ENCODE results near the gene ZDHHC7.
A peak's percentile ranks its signal among the peaks of the same experiment; 100 is the strongest.
"Not testable (repeated sequence)": the region's sequence is repeated elsewhere in the genome, so short reads cannot be mapped to it uniquely, and the experiment has no call there.

ZDHHC7 gene

DNA sequence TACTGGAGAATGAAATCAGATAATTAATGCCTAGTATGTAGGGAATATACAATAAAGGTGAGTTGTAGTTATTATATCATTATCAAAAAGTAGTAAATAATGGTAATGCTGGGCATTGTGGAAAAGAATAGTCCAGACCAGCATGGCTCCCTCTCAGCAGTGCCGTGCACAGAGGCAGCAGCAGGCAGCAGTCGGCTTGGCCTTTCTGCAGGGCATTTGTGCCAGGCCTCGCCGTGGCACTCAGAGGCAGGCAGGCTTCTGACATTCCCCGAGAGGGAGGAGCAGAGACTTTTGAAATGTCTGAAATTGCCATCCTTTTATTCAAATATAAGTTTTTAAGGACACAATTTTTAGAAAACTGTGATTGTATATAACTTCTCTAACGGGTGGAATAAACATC lies 31.3 kb upstream of the ZDHHC7 start:
- no peak for DNase-seq (ENCODE audit: low spot score)

DNA sequence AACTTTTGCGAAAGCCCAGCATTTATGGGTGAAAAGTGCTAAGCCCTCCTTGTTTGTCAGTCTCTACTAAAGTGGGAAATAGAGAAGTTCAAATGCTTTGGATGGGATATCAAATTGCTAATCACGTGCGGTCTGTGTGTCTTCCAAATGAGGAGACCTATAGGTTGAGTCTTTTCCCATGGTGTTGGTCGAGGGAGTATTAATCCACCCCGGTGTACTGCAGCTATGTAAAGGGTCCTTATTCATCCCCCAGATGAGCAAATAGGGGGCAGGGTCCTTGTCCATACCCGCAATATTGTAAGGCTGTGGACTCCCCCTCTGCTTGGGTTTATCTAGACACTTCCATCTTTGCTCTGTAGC lies 30.8 kb upstream of the ZDHHC7 start:
- no peak for DNase-seq (ENCODE audit: low spot score)

DNA sequence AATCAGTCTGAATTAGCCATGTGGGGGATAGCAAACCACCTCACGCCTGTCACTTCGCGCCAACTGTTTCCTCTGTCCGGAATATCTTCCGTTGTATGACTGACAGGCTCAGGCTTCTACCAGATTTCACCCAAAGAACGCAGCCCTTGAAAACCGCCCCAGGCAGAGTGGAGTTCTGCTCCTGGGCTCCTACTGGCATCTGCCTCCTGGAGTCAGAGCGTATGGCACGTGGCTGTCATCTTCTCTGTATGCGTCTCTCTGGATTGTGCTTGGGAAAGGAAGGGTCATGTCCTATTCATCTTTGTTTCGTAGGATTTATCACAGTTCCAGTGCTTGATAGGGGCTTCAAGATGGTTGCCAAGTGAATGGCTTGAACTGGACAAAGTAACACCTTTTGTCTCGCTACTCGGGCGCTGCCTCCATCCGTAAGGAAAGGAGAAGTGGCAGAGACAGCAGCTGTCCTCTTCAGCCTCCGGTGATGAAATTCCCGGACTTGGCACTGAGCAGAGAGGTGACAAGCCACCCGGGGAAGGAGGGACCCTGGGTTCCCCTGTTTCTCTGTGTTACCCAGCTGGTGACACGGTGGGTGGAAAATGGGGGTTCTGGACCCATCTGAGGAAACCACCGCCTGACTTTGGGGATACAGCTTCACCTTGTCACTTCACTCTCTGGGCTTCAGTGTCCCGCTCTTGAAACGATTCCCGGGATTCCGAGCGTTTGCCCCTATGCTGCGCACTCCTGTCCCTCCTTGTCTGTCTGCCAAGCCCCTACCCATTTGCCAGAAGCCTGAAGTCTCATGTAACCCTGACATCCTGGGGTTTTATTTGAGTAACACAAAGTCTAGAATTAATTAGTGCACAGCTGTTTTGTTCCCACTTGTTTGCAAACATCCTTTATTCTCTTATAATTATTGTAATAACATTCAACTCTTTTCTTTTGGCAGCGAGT lies 30.2 kb upstream of the ZDHHC7 start:
- no peak for DNase-seq (ENCODE audit: low spot score)

DNA sequence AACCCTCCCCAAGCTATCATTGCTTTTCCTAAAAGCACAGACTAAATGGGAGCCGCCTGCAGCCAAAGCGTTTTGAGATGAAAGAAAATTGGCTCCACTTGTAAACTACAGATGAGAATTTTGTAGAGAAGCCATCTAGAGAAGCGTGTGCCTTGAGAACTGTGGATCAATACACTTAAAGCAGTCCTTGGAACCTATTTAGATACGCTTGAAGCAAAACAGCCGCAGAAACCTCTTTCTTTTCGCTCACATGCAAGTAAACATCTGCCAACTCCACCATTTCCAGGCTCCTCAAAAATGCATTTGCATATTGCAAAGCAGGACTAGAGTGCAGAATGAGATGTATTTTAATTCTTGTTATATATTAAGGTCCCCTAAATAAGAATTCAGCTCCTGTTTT lies 29.4 kb upstream of the ZDHHC7 start:
- no peak for DNase-seq (ENCODE audit: low spot score)

DNA sequence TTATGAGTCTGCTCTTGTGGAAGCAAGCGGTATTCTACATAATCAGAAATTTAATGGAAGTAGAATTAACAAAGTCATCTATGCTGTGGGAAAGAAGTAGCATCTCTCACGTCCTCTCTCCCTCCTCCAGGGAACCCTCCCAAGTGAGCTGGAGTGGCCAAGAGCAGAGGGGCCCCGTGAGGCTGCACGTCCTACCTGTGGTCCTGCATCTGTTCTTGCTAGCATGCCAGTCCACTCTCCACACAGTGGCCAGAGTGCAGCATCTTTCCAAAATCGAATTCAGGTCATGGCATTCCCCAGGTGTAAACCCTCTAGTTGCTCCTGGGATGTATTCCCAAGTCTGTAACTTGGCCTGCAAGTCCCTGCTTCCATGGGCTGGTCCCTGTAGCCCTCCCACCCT lies 26.4 kb upstream of the ZDHHC7 start:
- no peak for DNase-seq (ENCODE audit: low spot score)

DNA sequence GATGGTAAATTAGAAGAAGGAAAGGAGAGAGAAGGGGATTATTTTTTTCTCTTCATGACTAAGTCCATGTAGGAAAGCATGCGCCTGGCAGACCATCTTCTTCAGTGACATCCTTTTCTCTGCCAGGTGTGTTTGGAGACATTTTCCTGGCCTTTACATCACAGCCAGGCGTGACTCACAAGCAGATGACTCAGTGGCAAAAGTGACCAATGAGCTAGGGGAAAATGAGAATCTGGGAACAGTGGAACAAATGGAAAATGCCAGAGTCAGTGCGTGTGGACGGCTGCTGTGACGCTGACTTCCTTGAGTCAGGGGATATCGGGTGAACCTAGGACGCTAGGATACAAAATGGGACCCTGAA lies 25.7 kb upstream of the ZDHHC7 start:
- DNase-seq (ENCODE audit: low spot score): no peak

DNA sequence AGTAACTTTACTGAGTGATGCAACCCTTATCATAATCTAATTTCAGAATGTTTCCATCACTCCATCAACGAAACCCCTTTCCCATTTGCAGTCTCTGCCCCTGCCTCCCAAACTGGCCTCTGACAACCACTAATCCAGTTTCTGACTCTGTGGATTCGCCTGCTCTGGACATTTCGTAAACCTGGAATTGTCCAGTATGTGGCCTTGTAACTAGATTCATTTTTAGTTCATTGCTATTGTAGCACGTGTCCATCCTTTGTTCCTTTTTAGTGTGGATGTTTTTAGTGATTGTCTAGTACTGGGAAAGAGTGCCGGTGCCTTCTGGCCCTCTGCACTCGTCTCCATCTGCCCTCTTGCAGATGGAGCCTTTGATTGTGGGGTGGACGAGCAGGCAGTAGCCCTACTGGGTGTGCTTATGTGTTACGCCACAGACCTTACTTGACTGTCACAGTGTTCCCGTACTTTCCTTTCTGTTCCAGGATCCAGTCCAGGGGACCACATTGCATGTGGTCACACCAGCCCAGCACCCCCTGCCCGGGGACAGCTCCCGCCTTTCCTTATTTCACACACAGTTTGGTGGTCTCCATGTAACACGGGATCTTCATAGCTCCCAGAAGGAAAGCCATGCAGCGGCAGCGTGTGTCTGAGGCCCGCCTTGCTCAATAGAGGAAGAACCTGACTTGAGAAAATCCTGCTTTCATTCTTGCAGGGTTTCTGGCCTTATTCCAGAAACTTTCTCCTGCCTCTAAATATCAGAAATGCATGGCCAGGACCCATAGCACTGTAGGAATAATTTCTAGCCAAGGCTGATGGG lies 25.1 kb upstream of the ZDHHC7 start:
- no peak for DNase-seq (ENCODE audit: low spot score)

DNA sequence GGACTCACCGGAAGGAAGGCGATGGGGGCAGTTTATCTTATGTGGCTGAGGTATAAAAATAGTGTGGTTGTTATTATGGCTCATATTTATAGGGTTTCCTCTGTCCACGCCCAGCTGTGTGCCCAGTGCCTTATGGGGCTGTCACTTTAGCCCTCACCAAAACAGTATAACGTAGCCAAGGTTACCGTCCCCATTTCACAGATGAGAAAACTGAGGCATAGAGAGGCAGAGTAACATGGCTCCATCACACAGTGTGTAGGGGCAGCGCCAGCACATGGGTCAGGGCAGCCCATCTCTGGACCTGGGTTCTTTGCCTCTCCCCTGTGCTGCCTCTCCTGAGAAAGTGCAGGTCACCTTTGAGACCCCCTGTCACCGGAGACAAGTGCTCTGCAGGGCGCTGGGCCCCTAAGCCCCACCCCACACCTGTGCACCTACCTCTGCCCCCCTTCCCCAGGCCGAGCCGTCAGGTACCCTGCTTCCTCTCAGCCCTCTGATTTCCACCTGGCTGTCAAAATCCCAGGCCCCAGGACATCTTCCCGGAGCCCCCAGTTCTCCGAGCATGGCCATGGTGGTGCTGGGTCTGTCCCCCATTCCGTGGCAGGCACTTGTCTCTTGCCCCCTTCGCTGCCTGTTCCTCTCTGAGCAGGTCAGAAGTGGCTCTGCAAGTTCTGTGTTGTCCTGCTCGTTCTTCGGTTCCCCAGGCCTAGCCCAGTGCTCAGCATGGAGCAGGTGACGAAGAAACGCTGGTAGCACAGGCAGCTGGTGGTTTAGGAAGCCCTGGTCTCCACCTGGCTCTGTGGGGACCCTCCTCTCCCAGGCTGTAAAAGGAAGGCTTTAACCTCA lies 23.5 kb upstream of the ZDHHC7 start:
- DNase-seq (ENCODE audit: low spot score): no peak

DNA sequence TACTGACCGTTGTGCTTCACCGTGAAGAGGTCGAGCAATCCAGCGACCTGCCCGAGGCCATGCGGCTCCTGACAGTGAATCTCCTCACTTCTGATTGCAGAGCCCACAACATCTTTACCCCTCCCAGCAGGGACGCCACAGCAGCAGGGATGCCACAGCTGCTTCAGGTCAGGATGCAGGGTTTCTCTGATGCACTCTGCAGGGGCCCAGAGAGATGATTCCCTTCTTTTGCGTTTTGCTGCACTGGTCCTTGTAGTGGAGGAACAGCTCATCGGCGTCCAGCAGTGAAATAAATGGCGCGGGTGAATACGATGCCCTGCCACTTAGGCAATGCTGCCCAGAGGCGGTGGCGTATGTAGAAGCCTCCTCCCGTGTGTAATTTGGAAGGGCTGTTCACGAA lies 21.8 kb upstream of the ZDHHC7 start:
- DNase-seq (ENCODE audit: low spot score): no peak

DNA sequence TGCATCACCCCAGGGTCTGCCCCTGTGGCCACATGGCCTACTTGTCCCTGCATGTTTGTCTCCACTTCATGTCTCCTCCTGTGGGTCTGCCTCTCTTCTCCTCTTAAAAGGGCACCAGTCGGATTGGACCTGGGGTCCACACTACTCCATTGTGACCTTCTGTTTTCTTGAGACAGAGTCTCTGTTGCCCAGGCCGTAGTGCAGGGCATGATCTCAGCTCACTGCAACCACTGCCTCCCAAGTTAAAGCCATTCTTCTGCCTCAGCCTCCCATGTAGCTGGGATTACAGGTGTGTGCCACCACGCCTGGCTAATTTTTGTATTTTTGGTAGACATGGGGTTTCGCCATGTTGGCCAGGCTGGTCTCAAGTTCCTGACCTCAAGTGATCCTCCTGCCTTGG lies 20.9 kb upstream of the ZDHHC7 start:
- not testable (repeated sequence) for DNase-seq (ENCODE audit: low spot score)

DNA sequence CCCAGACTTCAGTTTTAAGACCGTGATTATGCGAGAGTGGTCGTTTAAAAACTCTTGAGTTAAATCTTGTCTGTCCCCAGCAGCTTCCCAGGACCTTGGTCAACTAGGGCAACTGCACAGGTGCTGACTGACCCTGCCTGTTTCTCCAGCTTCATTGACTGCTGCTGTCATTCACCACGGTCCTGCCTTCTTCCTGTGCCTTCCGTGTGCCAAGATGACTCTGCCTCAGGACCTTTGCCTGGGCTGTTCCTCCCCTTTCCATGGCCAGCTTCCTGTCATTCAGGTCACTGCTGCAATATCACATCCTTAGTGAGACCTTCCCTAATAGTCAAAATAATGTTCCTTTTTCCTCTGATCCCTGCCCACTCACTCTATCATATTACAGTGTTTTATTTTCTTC lies 20.1 kb upstream of the ZDHHC7 start:
- DNase-seq (ENCODE audit: low spot score): no peak

DNA sequence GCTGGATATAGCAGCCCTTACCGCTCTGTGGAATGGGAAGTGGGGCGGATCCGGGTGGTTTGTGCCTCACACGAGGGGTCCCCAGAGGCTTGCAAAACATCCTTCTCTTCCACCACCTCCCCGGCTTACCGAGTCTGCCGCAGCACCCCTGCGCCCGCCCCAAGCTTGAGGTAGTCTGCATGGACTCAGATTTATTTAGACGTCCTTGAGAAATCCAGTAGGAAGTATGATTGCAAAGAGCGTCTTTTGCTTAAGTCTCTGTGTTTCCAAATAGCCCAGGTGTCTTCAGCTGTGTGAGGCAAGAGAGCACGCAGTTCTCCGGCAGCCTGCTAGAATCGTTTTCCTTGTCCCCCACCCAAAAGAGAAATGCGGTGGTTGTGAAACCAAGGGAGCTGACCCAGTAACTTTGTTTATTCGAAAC lies 18.7 kb upstream of the ZDHHC7 start:
- no peak for DNase-seq (ENCODE audit: low spot score)

DNA sequence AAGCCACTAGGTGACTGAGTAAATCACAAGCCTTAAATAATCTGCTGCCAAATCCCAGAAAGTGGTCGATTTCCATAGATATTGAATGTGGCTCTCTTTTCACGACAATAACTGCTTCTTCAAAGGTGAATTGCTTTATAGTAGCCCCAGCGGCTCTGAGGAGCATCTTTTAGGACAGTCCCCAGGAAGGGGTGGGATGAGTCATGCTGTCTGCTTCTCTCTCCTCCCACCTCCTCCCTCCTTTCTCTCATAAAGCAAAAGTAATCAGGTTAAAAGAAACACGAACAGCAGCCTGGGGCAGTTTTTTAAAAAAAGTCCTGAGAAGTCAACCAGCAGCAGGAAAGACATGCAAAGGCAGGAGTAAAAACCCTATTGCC lies 18.1 kb upstream of the ZDHHC7 start:
- DNase-seq (ENCODE audit: low spot score): no peak

DNA sequence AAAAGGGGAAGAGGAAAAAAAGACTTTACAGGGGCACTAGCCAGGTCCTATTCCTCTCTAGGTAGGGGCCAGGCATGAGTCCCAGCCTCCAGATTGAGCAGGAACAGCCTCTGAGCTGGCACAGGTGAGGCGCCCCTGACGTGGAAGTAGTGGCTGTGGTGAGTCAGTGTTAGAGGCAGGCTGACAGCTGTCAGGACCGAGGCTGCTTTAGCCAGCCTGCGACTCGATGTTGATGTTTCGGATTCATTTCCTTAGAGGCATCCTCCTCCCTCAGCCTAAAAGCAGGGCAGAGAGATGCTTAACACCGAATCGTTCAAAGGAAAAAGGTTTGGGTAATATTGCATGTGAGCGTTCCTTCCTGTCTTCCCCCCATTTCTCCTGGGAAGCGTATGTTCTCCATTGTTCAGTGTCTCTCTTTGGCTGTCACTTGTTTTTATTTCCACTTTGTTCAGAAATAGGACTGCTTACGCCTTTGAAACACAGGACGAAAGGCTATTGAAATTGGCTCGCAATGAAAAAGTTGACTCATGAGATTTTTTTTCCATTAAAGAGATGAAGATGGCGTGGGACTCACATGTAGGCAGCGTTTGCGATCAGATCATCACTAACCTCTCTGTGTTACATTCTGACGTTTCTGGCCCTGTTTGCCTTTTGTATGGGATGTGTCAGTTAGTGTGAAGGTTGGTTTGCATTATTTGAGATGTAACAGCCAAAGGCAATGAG lies 17.5 kb upstream of the ZDHHC7 start:
- peak; percentile 25 for DNase-seq (ENCODE audit: low spot score)

DNA sequence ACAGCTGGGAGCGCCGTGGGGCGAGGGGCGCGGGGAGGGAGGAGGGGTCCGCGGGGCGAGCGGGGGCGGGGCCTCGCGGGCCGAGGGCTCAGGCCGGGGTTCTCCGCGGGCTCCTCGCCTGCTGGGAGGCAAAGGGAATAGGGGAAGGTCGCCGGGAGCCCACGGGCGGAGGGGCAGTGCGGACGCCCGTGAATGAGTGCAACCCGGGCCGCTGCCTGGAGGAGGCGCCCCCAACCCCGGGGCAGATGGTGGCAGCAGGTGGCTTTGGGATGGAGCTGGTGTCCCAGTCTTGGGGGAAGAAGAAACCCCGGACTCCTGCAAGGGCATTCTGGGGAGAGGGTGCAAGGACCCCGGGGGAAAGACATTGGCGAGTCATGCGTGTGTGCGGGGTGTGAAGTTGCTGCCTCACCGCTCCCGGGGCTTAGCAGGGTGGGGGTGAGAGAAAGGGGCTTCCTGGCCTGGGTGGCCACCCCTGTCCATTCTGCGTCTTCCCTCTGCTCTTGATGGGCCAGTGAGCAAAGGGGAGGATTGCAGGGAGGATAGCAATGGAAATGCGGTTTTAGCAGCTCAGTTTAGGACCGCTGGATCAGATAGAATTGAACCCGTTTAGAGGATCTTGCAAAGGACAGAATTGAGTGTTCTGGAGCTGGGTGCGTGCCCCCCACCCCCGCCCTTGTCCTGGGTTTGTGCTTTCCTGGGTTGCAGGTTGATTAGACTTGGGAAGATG lies 16.8 kb upstream of the ZDHHC7 start:
- DNase-seq (ENCODE audit: low spot score): peak; percentile 58

DNA sequence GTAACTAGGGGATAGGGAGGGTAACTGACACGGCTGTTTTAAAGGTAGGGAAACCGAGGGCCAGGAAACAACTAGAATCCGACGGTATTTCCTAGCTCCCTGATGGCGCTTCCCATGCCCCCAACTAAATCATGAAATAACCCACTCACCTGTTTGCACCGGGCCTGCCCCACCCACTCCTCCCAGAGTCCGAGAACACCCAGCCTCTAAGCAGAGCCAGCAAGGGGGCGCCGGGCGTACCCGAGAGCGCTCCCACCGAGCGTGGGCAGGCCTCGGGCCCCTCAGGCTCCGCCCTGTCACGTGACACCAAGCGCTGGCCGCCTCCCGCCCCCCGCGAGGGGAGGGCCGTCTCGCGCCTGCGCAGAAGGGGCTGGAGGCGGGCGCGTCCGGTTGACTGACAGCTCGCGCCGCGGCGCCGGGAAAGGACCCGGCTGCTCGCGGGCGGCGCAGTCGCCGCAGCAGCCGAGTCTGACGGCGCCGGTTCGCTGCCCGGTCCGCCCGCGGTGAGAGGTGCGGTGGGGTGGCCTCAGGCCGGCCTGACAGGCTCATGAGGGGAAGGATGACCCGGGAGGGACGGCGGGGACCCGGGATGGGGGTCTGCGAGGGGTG lies 16.1 kb upstream of the ZDHHC7 start, which contains the start of gene KIAA0513:
Gene KIAA0513, plus strand, starts transcription at position 447 of the 609 bp plus-strand sequence. CDS start 39,277 bp downstream, outside the sequence.
- DNase-seq (ENCODE audit: low spot score): peak; percentile 98

DNA sequence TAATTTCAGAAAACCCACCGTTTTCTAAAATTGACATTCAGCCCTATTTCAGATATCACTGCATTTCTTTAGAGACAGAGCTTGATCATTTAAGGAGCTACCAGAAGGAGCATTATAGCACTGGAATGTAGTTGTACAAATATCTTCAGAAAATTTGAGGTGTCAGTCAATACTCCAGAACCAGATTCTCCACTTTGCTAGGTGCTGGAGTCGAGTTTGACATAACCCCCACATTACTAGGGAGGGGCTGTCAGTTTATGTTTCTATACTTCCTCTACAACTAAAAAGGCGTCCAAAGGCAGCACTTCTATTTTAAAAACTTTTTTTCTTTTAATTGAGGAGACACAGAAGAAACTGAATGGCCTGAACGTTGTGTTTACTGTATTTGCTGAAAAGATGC lies 15.4 kb upstream of the ZDHHC7 start:
- DNase-seq (ENCODE audit: low spot score): peak; percentile 21

DNA sequence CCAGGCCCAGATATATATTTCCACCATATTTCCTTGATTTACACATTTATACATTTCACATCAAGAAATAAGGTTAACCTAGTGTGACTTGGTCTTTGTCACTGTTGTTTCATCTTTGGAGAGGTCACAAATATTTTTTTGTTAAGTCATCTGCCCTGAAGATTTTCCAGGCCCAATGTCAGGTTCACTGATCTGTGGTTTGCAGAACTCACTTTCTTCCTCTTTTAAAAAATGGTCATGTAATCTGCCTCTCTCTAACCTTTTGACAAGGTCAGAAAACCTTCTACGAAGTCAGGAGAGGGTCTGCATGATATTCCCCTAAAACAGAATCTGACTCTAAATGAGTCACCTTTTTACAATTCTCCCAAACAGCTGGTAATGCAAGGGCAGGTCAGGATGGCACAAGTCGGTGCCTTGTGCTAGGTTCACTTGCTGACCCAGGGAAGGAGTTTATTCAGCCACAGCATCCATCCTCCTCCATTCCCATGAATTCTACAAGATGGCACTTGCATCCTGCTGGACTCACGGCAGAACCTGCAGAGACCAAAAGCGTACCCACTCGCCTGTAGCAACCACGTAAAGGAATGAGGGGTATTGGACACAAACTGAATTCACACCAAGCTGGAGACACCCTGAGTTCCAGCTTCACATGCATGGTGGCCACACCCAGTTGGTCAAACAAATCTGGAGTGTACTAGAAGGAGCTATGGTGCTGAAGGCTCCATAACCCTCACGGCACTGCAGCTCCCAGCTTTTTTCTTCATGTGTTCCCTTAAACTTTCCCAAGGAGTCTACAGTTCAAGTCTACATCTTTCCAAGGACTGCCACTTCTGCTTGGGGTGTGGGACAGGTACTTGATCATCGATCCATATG lies 14.7 kb upstream of the ZDHHC7 start:
- peak; percentile 48 for DNase-seq (ENCODE audit: low spot score)

DNA sequence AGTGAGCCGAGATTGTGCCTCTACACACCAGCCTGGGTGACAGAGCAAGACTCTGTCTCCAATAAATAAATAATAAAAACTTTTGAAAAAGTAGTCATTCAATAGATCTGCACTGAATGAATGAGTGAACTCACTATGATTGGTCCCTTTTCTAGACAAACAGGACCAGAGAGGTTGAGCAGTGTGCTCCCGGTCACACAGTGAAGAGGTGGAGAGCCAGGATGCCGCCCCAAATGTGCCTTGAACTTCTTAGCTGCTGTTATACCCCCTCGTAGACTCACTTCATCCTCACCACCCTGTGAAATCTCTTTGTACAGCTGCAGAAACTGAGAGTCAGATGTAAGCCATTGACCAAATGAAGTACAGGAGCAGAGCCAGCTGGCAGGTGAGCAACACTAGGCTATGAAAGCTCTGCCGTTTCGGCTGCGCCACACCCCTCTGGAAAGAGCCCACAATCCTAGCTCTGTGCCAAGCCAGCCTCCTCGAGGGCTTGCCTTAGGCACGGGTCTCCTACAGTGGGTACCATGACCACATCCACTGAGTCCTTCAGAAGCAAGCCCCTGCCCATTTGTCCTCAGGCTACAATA lies 8.4 kb upstream of the ZDHHC7 start:
- DNase-seq (ENCODE audit: low spot score): no peak
